ENCODE data around the gene PPIG.

GRCh38 chr2:169599568-169599967 is 15.4 kb downstream of the PPIG start:
- TF ChIP-seq ZNF354B (CRISPR knock-in tag; IDR thresholded peaks at IDR 0.05) (no peak), SMARCB1 (IDR thresholded peaks at IDR 0.05; ENCODE audit: insufficient read length, low read depth) (no peak), RAD21 (CRISPR knock-in tag; conservative IDR thresholded peaks at IDR 0.05 in 1 of 2, IDR thresholded peaks at IDR 0.05 in 1 of 2) (no peak), SMARCC2 (IDR thresholded peaks at IDR 0.05; ENCODE audit: low read depth) (no peak), SMC3 (conservative IDR thresholded peaks at IDR 0.05; ENCODE audit: insufficient read depth, low read depth, low read length) (no peak), POLR2A (conservative IDR thresholded peaks at IDR 0.05) (no peak), KDM1A (IDR thresholded peaks at IDR 0.05) (no peak), YY1 (IDR thresholded peaks at IDR 0.05; ENCODE audit: borderline replicate concordance in 1 of 3, control insufficient read depth in 1 of 3, extremely low read depth in 1 of 3, insufficient read depth in 3 of 3, insufficient read length in 1 of 3, insufficient replicate concordance in 2 of 3, low read depth in 1 of 3, low read length in 2 of 3) (no peak), ZNF79 (CRISPR knock-in tag; IDR thresholded peaks at IDR 0.05; ENCODE audit: low read depth) (no peak)
- TF ChIP-seq, protein P1, sequence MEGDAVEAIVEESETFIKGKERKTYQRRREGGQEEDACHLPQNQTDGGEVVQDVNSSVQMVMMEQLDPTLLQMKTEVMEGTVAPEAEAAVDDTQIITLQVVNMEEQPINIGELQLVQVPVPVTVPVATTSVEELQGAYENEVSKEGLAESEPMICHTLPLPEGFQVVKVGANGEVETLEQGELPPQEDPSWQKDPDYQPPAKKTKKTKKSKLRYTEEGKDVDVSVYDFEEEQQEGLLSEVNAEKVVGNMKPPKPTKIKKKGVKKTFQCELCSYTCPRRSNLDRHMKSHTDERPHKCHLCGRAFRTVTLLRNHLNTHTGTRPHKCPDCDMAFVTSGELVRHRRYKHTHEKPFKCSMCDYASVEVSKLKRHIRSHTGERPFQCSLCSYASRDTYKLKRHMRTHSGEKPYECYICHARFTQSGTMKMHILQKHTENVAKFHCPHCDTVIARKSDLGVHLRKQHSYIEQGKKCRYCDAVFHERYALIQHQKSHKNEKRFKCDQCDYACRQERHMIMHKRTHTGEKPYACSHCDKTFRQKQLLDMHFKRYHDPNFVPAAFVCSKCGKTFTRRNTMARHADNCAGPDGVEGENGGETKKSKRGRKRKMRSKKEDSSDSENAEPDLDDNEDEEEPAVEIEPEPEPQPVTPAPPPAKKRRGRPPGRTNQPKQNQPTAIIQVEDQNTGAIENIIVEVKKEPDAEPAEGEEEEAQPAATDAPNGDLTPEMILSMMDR (IDR thresholded peaks at IDR 0.05 in 2 of 3, conservative IDR thresholded peaks at IDR 0.05 in 1 of 3; ENCODE audit: insufficient read depth in 2 of 3, low read depth in 1 of 3, low read length in 3 of 3): no peak
- TF ChIP-seq, protein P2, sequence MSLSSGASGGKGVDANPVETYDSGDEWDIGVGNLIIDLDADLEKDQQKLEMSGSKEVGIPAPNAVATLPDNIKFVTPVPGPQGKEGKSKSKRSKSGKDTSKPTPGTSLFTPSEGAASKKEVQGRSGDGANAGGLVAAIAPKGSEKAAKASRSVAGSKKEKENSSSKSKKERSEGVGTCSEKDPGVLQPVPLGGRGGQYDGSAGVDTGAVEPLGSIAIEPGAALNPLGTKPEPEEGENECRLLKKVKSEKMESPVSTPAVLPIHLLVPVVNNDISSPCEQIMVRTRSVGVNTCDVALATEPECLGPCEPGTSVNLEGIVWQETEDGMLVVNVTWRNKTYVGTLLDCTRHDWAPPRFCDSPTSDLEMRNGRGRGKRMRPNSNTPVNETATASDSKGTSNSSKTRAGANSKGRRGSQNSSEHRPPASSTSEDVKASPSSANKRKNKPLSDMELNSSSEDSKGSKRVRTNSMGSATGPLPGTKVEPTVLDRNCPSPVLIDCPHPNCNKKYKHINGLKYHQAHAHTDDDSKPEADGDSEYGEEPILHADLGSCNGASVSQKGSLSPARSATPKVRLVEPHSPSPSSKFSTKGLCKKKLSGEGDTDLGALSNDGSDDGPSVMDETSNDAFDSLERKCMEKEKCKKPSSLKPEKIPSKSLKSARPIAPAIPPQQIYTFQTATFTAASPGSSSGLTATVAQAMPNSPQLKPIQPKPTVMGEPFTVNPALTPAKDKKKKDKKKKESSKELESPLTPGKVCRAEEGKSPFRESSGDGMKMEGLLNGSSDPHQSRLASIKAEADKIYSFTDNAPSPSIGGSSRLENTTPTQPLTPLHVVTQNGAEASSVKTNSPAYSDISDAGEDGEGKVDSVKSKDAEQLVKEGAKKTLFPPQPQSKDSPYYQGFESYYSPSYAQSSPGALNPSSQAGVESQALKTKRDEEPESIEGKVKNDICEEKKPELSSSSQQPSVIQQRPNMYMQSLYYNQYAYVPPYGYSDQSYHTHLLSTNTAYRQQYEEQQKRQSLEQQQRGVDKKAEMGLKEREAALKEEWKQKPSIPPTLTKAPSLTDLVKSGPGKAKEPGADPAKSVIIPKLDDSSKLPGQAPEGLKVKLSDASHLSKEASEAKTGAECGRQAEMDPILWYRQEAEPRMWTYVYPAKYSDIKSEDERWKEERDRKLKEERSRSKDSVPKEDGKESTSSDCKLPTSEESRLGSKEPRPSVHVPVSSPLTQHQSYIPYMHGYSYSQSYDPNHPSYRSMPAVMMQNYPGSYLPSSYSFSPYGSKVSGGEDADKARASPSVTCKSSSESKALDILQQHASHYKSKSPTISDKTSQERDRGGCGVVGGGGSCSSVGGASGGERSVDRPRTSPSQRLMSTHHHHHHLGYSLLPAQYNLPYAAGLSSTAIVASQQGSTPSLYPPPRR (CRISPR knock-in tag; IDR thresholded peaks at IDR 0.05; ENCODE audit: borderline replicate concordance): no peak
